GM10266 (cell line): ENCODE data around the gene RNU1-4.
"Not testable (repeated sequence)": the region's sequence is repeated elsewhere in the genome, so short reads cannot be mapped to it uniquely, and the experiment has no call there.

Source experiments
- DNase-seq: peaks from one replicate; pipeline ENCODE4 v3.0.0; 2012; ENCODE audit errors: extremely low spot score

RNU1-4 gene

DNA sequence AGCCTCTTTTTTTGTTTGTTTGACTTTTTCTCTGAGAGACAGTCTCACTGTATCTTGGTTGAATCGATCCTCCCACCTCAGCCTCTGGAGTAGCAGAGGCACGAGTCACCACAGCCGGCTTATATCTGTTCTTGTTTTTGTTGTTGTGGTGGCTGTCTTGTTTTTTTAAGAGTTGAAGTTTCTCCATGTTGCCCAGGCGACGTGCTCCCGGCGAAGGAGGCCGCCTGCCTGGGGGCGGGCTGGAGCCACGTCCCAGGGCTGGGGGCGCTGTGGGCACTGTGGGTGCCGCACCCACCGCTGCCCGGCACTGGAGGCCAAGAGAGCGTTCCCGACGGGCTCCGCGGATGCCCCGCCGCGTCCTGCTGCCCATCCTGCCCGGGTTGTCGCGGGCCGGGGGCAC is 8.4 kb downstream of the RNU1-4 start:
- DNase-seq, result not testable (repeated sequence)

DNA sequence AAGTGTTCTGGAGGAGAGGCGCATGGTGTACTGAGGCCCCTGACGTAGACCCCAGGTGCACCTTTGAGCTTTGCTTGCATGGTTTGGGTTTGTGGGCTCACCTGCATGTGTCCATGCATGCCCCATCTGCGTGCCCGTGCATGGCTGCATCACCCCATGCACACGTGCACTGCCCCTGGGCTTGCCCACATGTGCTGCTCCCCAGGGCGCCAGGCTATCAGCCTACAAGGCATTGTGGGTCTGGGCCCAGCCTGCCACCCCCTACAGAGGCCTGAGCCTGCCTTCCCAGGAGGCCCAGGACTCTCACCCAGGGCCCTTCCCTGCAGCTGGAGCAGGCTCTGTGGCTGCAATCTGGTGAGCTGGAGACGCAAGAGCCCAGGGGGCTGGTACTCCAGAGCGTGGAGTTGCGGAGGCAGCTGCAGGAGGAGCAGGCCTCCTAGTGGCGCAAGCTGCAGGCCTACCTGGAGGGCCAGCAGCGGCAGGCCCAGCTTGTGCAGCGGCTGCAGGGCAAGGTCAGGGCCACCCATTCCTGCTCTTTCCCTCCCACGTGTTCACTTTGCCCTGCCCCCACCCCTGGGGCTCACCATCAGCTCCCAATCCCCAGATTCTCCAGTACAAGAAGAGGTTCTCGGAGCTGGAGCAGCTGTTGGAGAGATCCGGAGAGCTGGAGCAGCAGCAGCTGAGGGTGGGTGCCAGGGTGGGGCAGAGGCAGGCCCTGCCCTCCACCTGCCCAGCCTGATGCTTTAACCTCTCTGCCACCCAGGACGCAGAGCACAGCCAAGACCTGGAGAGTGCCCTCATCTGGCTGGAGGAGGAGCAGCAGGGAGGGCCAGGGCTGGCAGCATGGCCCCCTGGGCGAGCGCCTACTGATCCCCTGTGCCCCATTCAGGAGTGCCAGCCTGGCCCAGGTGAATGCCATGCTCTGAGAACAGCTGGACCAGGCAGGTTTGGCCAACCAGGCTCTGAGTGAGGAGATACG is 9.9 kb downstream of the RNU1-4 start:
- DNase-seq, result not testable (repeated sequence)

DNA sequence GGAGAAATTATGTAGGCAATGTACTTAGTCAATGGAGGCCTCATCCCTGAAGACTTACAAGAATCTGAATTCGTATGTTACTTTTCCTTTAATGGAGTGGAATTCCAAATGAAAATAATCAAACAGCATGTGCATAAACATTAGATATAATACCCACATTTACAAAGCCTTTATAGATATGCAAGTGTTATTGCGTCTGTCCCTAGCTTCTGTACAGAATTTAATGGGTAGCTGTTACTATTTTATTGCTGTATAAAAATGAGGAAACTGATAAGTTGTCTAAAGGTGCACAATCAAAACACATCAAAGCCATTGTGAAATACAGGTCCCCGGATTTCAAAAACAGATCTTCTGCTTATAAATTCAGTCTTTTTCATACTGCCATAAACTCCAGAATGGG is 12.5 kb downstream of the RNU1-4 start:
- not testable (repeated sequence) for DNase-seq

DNA sequence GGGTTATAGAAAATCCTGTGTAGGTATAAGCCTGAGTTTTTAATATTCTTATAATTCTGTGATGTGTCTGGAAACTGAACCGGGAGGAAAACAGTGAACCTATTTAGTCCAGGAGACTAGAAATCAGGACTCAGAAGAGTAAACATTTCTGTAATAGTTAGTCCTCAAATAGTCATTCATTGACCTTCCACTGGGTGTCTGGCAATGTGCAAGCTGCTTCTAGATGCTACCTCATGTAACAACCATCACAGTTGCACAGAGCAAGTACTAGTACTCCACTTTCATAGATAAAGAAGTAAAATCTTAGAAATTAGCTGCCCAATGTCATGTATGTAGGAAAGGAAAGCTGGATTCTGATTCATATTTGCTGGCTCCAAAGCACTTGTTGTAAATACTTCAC is 15.1 kb downstream of the RNU1-4 start:
- DNase-seq, result not testable (repeated sequence)

DNA sequence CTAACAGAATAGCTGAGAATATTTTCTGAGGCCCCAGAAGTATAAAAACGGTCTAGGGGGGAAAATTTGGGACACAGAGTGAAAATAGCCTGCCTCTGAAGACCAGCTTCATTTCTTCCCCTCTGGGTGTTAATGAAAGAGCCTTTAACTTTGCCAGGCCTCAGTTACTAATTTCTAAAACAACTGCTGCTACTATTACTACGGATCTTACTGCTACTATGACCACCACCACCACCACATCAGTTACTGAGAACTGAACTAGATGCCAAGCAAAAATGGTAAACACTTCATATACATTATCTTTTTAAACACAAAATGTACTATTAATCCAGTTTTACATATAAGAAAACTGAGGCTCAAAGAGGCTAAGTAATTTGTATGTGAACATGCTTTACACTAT is 15.6 kb downstream of the RNU1-4 start:
- not testable (repeated sequence) for DNase-seq

DNA sequence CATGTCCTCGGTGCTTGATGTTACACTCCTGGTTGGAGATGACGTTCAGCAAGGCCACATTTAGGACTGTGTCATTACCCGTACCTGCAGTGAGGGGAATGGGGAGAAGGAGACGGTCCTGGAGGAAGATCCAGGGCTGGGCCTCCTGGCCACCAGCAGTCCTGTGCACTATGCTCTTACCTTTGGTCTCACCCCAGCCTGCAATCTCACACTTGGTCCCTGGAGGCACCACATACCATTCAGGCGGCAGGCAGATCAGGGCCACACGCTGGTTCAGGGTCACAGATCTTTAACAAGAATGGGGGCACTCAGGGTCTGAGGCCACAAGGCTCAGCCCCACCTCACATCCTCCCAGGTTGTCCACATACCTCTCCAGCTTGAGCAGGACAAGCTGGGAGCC is 17.3 kb downstream of the RNU1-4 start:
- not testable (repeated sequence) for DNase-seq

DNA sequence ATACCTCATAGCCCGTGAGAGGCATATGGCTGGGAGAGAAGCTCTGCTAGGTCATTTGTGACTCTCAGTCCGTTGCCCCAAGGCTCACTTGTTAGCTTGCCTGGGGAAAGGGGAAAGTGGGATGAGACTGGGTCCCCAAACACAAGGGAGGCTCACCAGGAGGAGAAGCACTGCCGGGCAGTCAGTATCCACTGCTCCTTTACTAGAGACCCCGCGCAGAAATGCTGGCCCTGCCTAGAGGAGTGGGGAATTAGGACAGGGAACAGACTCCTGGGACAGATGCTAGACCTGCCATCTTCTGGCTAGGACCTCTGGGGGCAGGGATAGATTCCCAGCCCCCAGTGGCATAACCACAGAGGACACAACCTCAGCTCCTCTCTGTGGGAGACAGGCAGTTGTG is 17.7 kb downstream of the RNU1-4 start:
- not testable (repeated sequence) for DNase-seq

DNA sequence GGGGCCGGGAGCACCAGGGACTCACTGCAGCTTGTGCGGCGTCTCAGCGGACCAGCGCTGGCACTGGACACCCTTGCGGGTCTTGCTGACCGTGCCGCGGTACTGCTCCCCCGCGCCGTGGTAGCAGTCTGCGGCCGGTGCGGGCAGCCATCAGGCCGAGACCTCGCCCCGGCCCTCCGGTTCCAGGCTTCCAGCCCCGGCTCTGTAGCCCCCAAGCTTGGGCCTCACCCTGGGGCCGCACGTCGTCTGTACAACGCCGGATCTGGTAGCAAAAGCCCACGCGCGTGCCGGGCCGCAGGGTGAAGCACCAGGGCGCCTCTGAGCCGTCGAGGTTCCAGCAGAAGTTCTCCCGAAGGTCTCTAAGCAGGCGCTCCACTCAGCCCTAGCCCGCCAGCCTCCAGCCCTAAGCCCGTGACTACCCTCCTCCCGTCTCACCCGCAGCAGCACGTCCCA is 18.8 kb downstream of the RNU1-4 start:
- not testable (repeated sequence) for DNase-seq

DNA sequence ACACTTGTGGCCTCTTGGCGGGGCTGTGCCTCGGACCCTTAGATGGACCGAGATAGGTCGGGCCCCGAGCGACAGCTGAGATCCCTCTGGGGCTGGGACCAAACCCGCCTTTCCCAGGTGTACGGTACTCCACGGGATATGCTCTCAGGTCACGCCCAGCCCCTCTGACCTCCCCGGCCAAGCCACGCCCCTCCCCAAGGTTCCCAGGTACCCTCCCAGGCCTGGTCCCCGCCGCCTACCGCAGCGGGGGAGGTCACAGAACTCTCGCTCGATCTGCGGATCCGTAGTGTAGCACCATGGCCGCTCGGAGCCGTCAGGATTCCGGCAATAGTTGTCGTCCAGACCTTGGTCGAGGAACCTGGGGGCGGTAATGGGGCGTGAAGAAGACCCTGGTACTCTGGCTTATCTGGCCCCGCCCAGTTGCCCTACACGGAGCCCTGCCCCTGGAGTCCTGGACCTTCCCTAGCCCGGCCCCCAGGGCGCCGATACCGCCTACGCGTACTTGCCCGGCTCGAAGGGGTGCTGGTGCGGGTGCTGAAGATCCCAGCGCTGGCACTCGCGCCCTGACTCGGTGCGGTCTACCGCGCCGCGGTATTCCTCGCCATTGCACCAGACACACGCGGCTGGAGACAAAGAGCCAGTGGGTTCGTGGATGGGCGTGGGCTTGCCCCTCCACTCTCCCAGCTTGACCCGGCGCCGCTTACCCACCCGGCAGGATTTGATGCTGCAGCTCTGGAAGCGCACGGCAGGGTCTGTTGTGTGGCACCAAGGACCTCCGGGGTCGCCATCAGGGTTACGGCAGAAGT is 19.5 kb downstream of the RNU1-4 start:
- DNase-seq, result not testable (repeated sequence)

DNA sequence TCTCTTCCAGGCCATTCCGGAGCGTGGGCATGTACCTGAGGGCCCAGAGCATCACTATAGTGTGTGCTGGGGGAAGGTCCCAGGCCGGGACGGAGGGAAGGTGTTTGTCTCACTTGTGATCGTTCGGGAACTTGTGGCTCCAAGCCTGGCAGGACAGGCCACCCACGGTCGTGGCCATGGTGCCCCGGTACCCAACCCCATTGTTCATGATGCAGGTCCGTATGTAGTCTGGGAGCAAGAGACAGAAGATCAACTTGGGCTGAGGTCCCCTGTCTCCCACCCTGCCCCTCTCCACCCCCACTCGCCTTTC is 20.1 kb downstream of the RNU1-4 start:
- DNase-seq, result not testable (repeated sequence)

DNA sequence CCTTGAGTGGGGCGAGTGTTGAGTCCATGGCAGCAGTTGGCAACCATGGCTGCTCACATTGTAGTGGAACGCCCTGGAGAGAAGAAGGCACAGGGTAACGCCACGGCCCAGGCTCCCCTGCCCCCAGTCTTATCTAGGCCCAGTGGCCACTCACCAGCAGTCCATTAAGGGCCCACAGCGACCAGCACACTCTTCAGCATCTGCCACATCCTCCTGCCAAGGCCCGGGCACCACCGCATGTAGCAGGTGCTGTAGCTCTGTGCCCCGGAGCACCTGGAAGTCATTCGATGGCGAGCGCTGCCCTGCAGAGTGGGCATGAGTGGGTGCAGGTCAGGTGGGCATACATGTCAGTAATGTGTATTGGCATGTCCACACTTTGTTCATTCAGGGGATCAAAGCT is 20.5 kb downstream of the RNU1-4 start:
- not testable (repeated sequence) for DNase-seq

DNA sequence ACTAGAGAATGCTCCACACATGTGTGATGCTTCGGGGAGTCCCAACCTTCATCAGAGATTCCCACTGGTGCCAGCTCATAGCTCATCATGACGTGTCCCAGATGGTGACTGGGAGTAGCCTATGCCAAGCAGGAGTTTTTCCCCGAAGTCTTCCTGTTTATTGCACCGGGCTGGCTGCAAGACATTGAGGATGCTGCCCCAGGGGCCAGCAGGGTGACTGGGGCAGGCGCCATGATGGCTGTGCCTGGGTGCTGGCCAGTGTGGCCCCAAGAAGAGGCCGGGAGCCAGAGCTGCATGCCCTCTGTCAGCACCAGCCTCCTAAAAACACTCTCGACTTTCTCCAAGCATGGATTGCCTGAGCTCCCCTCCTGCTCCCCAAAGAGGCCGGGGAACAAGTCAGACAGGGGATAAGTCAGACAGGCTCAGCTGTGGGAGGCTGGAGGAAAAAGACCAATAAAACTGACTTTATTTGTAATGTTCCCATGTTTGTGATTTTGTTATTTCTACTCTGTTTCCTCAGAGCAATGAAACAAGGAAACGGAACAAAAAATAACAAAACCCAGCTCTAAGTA is 24.0 kb downstream of the RNU1-4 start:
- not testable (repeated sequence) for DNase-seq

DNA sequence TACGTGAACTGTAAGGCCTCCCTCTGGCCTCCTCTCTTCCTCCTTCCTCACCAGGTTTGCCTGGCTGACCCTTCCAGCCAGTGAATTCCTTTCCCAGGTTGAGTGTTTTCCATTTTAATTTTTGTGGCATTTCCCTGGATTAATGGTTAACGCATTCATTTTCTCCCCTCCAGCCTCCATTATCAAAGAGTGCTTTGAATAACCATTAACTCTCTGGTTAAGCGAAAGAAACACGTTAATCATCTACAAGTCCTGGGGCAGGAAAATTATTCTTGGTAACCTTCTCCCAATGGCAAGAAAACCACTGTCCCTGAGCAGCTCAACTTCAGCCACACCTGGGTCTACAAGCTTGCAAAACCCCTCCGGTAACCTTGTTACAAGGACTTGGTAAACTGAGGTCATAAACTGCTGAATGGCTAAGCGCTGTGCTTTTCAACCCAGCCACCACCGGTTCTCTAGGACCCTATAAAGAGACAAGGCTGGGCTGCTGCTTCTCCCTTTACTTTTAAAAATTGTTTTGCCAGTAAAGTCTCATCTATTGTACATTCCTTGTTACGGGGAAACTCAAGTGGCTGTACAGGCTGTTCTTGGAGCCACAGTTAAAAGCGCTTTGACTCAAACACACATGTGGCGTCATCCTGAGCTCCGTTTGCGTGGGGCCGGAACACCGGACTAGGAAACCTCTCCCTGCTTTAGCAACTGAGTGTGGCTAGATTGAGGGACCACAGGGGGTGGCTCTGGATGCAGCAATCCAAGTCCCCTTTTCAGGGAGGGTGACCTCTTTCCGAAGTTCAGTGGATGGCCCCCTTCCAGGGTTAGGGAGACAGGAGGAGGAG is 24.7 kb downstream of the RNU1-4 start:
- DNase-seq, result not testable (repeated sequence)

DNA sequence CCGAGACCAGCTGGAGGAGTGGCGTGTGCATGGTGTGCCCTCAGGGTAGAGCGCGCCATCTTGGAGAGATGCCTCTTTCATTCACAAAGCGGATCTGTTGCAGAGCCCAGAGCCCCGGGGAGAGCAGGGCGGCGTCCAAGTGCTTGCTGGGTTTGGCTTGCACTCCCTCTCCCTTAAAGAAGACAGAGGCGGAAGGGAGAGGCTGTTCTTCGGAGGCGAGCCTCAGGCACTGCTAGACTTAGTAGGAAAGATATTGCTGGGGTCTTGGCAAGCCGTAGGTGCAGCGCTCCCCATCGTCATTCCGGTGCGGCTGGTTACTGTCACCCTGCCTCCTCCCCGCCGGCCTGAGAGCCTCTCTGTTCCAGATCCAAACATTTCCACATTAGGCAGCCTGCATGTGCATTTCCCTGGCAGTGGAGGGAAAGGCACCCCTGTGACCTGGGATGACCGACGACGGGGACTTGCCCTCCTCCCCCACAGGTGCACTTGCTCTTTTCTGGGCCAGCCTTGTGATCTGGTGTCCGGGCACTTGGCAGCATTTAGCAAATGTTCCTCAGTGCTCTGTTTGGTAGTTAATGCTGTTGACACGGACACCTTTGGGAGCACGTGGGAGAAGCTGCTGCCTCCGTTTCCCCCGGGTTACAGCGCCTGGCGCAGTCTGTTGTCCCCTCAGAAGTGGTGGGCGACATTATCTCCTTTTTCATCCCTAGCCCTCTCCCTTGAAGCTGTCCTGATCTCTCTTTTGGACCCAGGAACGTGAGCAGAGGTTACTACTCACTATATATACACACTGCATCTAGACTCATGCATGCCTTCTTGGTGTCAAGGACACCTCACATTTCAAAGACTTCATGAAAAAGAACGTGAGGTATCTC is 25.7 kb downstream of the RNU1-4 start:
- DNase-seq, result not testable (repeated sequence)

DNA sequence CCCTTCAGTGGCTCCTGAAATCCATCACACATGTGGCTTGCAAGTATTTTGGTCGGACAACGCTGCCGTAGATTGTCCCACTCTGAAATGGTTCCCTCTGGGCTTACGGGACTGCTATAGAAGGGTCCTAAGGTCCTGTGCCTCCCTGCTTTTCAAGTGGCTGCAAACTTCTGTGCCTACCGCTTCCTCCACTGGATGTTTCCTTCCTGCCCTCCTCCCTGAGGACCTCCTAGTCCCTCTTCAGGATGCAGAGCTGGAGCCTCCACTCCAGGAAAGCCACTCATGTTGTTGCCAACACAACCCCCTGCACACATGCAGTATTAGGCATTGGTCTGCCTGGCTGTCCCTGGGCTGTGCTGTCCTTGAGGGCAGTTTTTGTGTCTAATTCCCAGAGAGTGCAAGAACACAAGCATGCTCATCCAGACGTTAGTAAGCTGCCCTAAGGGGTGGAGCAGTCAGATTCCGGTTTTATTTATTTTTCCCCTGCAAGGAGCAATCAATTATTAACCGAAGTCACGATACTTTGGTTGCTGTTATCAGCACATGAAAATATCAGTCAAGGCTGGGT is 26.5 kb downstream of the RNU1-4 start:
- not testable (repeated sequence) for DNase-seq

DNA sequence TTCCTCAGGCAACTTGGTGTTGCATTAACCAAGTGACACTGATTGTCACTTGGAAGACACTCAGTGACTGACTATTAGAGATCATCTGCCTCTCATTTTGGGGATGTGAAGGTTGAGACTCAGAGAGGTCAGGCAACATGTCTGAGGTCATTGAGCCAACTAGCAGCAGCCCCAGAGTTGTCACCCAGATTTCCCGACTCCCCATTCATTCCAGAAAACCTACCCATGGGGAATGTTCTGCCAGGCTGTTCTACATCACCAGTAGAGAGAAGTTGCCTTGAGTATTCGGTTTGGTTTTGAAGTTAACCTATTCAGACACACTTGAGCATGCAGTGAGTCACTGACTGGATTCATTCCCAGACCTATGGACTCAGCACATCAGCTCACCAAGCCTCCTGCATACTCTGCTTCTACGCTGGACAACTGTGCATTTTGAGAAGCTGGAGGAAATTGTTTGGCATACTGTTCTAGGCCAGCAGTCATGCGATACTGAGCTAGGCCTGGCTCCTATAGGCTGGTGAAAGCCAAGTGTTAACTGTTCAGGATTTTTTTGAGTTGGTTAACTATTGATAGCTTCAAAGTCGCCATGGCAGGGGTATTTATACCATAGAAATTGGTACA is 29.9 kb downstream of the RNU1-4 start:
- not testable (repeated sequence) for DNase-seq

DNA sequence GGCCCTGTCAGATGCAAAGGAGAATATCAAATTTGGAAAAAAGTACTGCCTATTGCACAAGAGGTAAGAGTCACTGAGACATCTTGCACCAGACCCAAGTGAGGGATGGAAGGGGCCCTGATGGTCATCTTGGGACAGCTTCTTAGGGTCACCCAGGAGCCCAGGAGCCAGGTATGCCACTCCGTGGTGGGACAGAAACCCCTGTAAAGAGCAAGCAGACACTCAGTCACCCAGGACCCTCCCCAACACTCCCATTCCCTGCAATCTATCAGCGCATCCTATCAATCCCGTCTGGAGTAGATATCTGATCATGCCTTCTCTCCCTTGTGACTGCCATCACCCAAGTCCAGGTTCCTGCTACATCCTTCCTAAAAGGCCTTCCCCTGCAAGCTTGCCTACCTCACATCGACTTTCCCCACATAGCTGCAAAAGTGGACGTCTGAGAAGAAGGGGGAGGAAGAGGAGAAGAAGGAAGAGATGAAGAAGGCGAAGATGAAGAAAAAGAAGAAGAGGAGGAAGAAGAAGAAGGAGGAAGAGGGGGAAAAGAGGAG is 30.7 kb downstream of the RNU1-4 start:
- not testable (repeated sequence) for DNase-seq

DNA sequence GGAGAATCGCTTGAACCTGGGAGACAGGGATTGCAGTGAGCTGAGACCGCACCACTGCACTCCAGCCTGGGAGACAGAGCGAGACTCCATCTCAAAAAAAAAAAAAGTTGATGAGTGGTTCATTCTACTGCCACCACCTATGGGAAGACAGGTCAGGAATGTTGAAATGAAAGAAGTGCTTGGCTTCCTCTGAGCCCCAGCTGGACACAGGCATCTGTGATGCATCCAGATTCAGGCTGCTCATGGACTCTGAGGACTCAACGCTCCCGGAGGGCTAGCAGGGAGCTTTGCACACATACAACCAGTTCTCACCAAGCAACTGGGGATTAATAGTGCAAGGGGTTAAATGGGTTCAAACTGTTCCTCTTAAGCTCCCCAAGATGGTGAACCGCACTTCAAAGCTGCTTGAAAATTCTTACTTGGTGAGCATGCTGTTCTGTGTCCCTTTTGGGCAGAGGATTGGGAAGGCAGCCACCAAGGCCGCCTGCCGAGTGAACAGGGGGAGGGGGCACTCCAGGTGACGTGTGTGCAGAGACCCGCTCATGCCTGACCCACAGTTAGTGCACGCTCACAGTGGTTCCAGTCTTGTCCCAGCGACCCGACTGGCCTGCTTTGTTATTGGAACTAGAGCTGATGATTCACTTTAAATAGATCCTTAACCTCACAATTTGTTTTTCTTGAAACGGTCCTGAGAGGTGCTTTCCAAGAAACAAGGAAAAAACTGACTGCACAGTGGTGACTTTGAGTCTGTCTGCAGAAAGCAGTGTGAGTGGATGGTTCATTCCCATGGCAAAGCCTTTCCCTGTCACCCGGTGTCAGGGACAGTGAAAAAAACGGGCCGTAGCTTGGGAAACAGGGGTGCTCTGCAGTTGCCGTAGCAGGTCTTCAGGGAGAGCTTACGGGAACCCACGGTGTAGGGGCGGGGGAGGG is 32.2 kb downstream of the RNU1-4 start:
- not testable (repeated sequence) for DNase-seq
